DND-41 (cell line): ENCODE results near the gene SVIL.
"Not testable (repeated sequence)": the region's sequence is repeated elsewhere in the genome, so short reads cannot be mapped to it uniquely, and the experiment has no call there.

Source experiments
- ATAC-seq: fragments of 200-7000 bp; cut with Tn5 transposase; 3 replicates; pipeline ENCODE4 v1.9.1; 2021; ENCODE audit warnings: low read depth; ENCODE audit not compliant: insufficient read depth
- DNase-seq: peaks from one replicate; pipeline ENCODE4 v3.0.0-alpha.2; 2020
- H2AFZ ChIP-seq: 2 replicates; pipeline ENCODE4 v1.6.0; 2012; ENCODE audit warnings: low read depth, low read length
- H3K27ac ChIP-seq: 2 replicates; pipeline ENCODE4 v1.5.1; 2012; ENCODE audit warnings: low read length, inconsistent platforms
- H3K27me3 ChIP-seq: fragments of 200-600 bp; sonication (generic); 2 replicates; pipeline ENCODE4 v1.6.0; 2012; ENCODE audit warnings: low read length, mild to moderate bottlenecking, inconsistent platforms; ENCODE audit not compliant: insufficient read depth, poor library complexity
- H3K36me3 ChIP-seq: 2 replicates; pipeline ENCODE4 v1.5.1; 2012; ENCODE audit warnings: low read length, inconsistent platforms; ENCODE audit not compliant: insufficient read depth
- H3K4me1 ChIP-seq: 2 replicates; pipeline ENCODE4 v1.5.1; 2012; ENCODE audit warnings: mild to moderate bottlenecking, low read length; ENCODE audit not compliant: insufficient read depth
- H3K4me2 ChIP-seq: 2 replicates; pipeline ENCODE4 v1.6.0; 2012; ENCODE audit warnings: mild to moderate bottlenecking, moderate library complexity, low read length, inconsistent platforms; ENCODE audit not compliant: insufficient read depth
- H3K4me3 ChIP-seq, 2 experiments: fragments of 200-600 bp in 1 of 2; shearing (Covaris generic) in 1 of 2; 2 replicates each; pipeline ENCODE4 v1.5.1; 2012 to 2016; ENCODE audit warnings: inconsistent platforms in 2 of 2, low read length in 2 of 2, mild to moderate bottlenecking in 2 of 2, low read depth in 1 of 2, moderate library complexity in 1 of 2
- H3K79me2 ChIP-seq: 2 replicates; pipeline ENCODE4 v1.6.0; 2012; ENCODE audit warnings: low read length, inconsistent platforms; ENCODE audit not compliant: insufficient read depth
- H3K9ac ChIP-seq: 2 replicates; pipeline ENCODE4 v1.6.0; 2012; ENCODE audit warnings: low read depth, mild to moderate bottlenecking, inconsistent platforms, low read length, moderate library complexity
- H3K9me3 ChIP-seq: 2 replicates; pipeline ENCODE4 v1.5.1; 2012; ENCODE audit warnings: low read length, moderate library complexity, mild to moderate bottlenecking, inconsistent platforms; ENCODE audit not compliant: insufficient read depth, severe bottlenecking
- H4K20me1 ChIP-seq: 2 replicates; pipeline ENCODE4 v1.6.0; 2012; ENCODE audit warnings: low read length; ENCODE audit not compliant: insufficient read depth
- CTCF ChIP-seq: IDR thresholded peaks from 2 replicates; pipeline ENCODE4 v1.5.1; 2012; ENCODE audit warnings: borderline replicate concordance, low read length, moderate library complexity, mild to moderate bottlenecking; ENCODE audit not compliant: poor library complexity, severe bottlenecking; ENCODE audit errors: extremely low read depth
- EZH2 ChIP-seq: IDR thresholded peaks from 3 replicates; pipeline ENCODE4 v1.6.1; 2012; ENCODE audit warnings: borderline replicate concordance, low read depth, mild to moderate bottlenecking, moderate library complexity, low read length, inconsistent platforms; ENCODE audit not compliant: severe bottlenecking

Gene SVIL

DNA sequence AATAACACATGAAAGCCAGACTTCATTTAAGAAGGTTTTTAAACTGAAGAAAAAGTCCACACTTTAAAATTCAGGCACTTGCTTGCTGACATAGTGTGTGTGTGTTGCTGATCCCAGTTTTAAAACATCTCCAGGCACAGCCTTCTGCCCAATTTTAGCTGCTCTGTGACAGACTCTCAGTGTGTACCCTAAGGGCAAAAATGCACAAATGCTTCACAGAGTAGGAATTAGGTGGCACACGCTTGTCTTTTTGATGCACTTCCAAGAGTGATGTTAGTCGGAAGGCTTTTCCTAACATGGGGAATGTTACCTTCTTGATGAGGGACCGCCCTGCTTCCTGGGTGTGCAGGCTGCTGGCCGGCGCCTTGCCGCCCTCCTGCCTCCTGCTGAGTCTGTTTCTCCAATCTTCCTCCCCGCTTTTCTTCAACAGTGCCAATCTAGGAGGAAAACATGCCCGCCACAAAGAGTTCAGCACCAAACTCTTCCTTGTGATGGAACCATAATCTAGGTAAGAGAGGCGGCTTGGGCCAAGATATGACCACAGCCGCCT is 122.3 kb downstream of the SVIL start:
- no peak for ATAC-seq
- H4K20me1 ChIP-seq: no peaks in the 10 kb centered on the region

GRCh38 chr10:29511806-29512205 is 123.0 kb downstream of the SVIL start:
- H2AFZ ChIP-seq, H3K79me2 ChIP-seq, H3K27me3 ChIP-seq, DNase-seq, H3K4me2 ChIP-seq, ATAC-seq, H3K4me3 ChIP-seq, H3K4me1 ChIP-seq, H3K9me3 ChIP-seq, H3K27ac ChIP-seq, H4K20me1 ChIP-seq, H3K9ac ChIP-seq: not testable (repeated sequence)
- H3K36me3 ChIP-seq: peaks cover 26% of the 10 kb centered on the region; the same call in 1 of the 2 replicates

More for the DNA sequence above, 122.3 kb downstream of the SVIL start:
- Histone ChIP-seq H3K9me3 (no peaks in the 10 kb centered on the region), H3K9ac (no peak overlapping the region), H3K27me3 (no peaks in the 10 kb centered on the region), H3K4me3 (no peak overlapping the region), H3K4me2 (no peak overlapping the region), H3K4me1 (no peaks in the 10 kb centered on the region), H3K27ac (no peak overlapping the region), H3K79me2 (no peaks in the 10 kb centered on the region), H2AFZ (no peak overlapping the region), H3K36me3 (peaks cover 26% of the 10 kb centered on the region; the same call in 1 of the 2 replicates)
- DNase-seq: no peak
- TF ChIP-seq EZH2: no peak
- TF ChIP-seq CTCF: no peak

DNA sequence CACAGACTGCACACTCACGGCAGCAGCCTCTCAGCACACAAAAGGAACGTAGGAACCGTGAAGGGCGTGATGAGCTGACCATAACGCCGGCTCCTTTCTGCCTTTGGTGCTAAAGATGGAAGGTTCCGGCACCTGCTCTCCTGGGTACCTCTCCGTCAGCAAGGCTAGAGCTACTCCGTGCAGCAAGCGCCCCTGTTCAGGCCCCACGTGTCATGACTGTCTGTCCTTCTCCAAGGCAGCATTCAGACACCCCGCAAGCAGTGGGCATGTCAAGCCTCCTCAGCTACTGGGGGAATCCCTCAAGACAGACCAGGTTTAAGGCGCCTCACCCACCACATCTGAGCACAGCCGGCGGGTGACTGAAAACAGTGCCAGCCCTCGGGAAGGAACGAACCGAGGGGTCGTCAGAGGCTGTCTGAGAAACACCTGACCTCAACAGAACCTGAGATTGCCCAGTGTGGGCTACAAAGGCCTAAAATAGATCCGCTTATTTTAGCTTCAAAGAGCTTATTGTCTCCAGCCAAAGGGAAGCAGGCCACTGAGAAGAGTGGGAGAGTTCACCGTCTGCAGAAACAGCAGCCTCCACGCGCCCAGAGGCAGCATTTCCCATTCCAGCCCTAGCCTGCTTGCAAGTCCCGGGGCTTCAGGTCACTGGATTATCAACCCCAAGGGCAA is 124.2 kb downstream of the SVIL start:
- not testable (repeated sequence) for H3K9ac ChIP-seq, H3K4me3 ChIP-seq, H3K4me2 ChIP-seq, H3K27ac ChIP-seq, H4K20me1 ChIP-seq, H3K79me2 ChIP-seq, ATAC-seq, H2AFZ ChIP-seq, H3K4me1 ChIP-seq, H3K27me3 ChIP-seq, DNase-seq, H3K9me3 ChIP-seq
- peaks cover 25% of the 10 kb centered on the region; the same call in 1 of the 2 replicates for H3K36me3 ChIP-seq

GRCh38 chr10:29508554-29509244 is 126.1 kb downstream of the SVIL start:
- Histone ChIP-seq H3K9ac (no peak overlapping the region), H3K36me3 (peaks cover 25% of the 10 kb centered on the region; the same call in 1 of the 2 replicates), H2AFZ (no peak overlapping the region), H3K4me3 (no peak overlapping the region), H3K4me1 (no peaks in the 10 kb centered on the region), H3K79me2 (no peaks in the 10 kb centered on the region), H3K9me3 (no peaks in the 10 kb centered on the region), H4K20me1 (no peaks in the 10 kb centered on the region), H3K4me2 (no peak overlapping the region), H3K27ac (no peak overlapping the region), H3K27me3 (no peaks in the 10 kb centered on the region)
- ATAC-seq (no peak), DNase-seq (no peak)
- no peak for TF ChIP-seq EZH2
- TF ChIP-seq CTCF: no peak

- not testable (repeated sequence) for H3K4me2 ChIP-seq, H3K27me3 ChIP-seq, H4K20me1 ChIP-seq, H3K9ac ChIP-seq, H3K79me2 ChIP-seq, H3K4me3 ChIP-seq, DNase-seq, H3K9me3 ChIP-seq, ATAC-seq, H3K27ac ChIP-seq, H3K4me1 ChIP-seq, H2AFZ ChIP-seq
- H3K36me3 ChIP-seq: peaks cover 22% of the 10 kb centered on the region; the same call in 1 of the 2 replicates
Observed at GRCh38 chr10:29507750-29508149, 127.0 kb downstream of the SVIL start.

DNA sequence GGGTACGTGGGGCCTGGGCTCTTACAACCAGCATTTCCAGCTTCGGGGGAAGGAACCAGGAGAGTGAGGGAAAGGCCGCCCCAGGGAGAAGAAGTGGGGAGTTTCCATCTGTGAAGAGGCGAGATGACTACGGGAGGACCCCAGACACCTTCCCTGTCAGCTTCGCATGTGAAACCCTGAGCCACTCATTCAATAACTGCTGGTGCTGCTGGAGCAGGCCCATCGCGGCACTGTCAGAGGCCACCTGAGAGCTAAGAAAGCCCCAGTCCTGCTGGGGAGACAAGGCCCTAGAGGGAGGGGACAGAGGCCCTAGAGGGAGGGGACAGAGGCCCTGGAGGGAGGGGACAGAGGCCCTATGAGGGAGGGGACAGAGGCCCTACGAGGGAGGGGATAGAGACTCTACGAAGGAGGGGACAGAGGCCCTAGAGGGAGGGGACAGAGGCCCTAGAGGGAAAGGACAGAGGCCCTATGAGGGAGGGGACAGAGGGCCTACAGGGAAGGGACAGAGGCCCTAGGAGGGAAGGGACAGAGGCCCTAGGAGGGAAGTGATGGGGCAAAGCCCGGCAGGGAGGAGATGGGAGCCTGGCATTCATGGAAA is 128.3 kb downstream of the SVIL start:
- not testable (repeated sequence) for H3K4me2 ChIP-seq, H4K20me1 ChIP-seq, H3K4me1 ChIP-seq, ATAC-seq, H3K79me2 ChIP-seq, H3K27ac ChIP-seq, H3K27me3 ChIP-seq, DNase-seq, H2AFZ ChIP-seq, H3K9me3 ChIP-seq, H3K9ac ChIP-seq, H3K4me3 ChIP-seq
- H3K36me3 ChIP-seq: peaks cover 12% of the 10 kb centered on the region; the same call in 1 of the 2 replicates
